GM12878 (cell line): ENCODE measurements around the gene EFCAB7. TPM values are rescaled to one million over a fixed set of nuclear protein-coding genes. Genes with fewer than 3 reads are reported as not detected.

ENCODE experiments used
- ATAC-seq: fragments of 200-7000 bp; cut with Tn5 transposase; 3 replicates; pipeline ENCODE4 v1.9.1; 2020; ENCODE audit warnings: mild to moderate bottlenecking, moderate library complexity
- BruUV-seq: library from RNA; stranded (reverse); fragments of 400-500 nt; replicated peaks from 2 replicates; lab custom pipeline; 2021; lab: Mats Ljungman, UMichigan
- CTCF ChIA-PET: fragments of 300-600 bp; sonication (Branson Sonifier 250); formaldehyde crosslinking; extraction: SDS; loops from one replicate; lab custom pipeline; 2021; ENCODE audit warnings: inconsistent platforms; lab: Yijun Ruan, JAX
- POLR2A ChIA-PET: fragments of 350-600 bp; formaldehyde crosslinking; extraction: SDS; loops from one replicate; lab custom pipeline; 2021; ENCODE audit warnings: inconsistent platforms; lab: Charles Lee
- RAD21 ChIA-PET: fragments of 300-600 bp; sonication (Branson Sonifier 250); formaldehyde crosslinking; loops from one replicate; lab custom pipeline; 2023; ENCODE audit warnings: antibody characterized with exemption; ENCODE audit not compliant: unreplicated experiment; lab: Charles Lee
- SMC1A ChIA-PET: fragments of 300-600 bp; sonication (Branson Sonifier 250); formaldehyde crosslinking; loops from one replicate; lab custom pipeline; 2023; ENCODE audit not compliant: unreplicated experiment, uncharacterized antibody; lab: Charles Lee
- DNase-seq: peaks from one replicate; pipeline ENCODE4 v3.0.0-alpha.2; 2011; ENCODE audit warnings: low read depth, low spot score
- FAIRE-seq: peaks from 3 replicates; lab custom pipeline; 2011; peaks lifted over from hg19 to GRCh38; lab: Jason Lieb, UNC
- H2AFZ ChIP-seq: 2 replicates; pipeline ENCODE4 v1.6.0; 2011; ENCODE audit warnings: low read depth, low read length, control low read depth; ENCODE audit not compliant: control insufficient read depth
- H3K27ac ChIP-seq: 2 replicates; pipeline ENCODE4 v1.5.1; 2011; ENCODE audit warnings: control low read depth; ENCODE audit not compliant: control insufficient read depth, insufficient read depth
- H3K27me3 ChIP-seq, 2 experiments: replicated peaks in 1 of 2; 2 replicates each; pipeline versions ENCODE4 v1.6.0 to v1.6.1; 2011; ENCODE audit warnings: low read length in 1 of 2; ENCODE audit not compliant: control insufficient read depth in 2 of 2, insufficient read depth in 2 of 2
- H3K36me3 ChIP-seq, 2 experiments: 2 replicates each; pipeline ENCODE4 v1.5.1; 2011; ENCODE audit warnings: low read length in 1 of 2; ENCODE audit not compliant: control insufficient read depth in 2 of 2, insufficient read depth in 2 of 2
- H3K4me1 ChIP-seq: 2 replicates; pipeline ENCODE4 v1.6.1; 2011; ENCODE audit warnings: mild to moderate bottlenecking, low read length, moderate library complexity, mixed read lengths; ENCODE audit not compliant: control insufficient read depth, insufficient read depth
- H3K4me2 ChIP-seq: 2 replicates; pipeline ENCODE4 v1.6.0; 2011; ENCODE audit warnings: control low read depth; ENCODE audit not compliant: control insufficient read depth, insufficient read depth
- H3K4me3 ChIP-seq: fragments of 200-600 bp; sonication (generic); 2 replicates; pipeline ENCODE4 v1.5.1; 2016
- H3K79me2 ChIP-seq: 2 replicates; pipeline ENCODE4 v1.6.0; 2011; ENCODE audit warnings: low read length; ENCODE audit not compliant: control insufficient read depth, insufficient read depth
- H3K9ac ChIP-seq: 2 replicates; pipeline ENCODE4 v1.8.0; 2011; ENCODE audit warnings: low read length, control low read depth, mixed read lengths; ENCODE audit not compliant: control insufficient read depth, insufficient read depth
- H3K9me3 ChIP-seq: replicated peaks from 3 replicates; pipeline ENCODE4 v1.5.1; 2011; ENCODE audit warnings: mild to moderate bottlenecking, low read length; ENCODE audit not compliant: control insufficient read depth, insufficient read depth
- H4K20me1 ChIP-seq: 2 replicates; pipeline ENCODE4 v1.6.0; 2011; ENCODE audit not compliant: control insufficient read depth, insufficient read depth
- BRCA1 ChIP-seq: IDR thresholded peaks from 2 replicates; pipeline ENCODE4 v1.6.1; 2011; ENCODE audit warnings: low read depth, low read length, improper control_type of control experiment
- CHD1 ChIP-seq: IDR thresholded peaks from 2 replicates; pipeline ENCODE4 v1.6.1; 2012; ENCODE audit warnings: low read depth, low read length, improper control_type of control experiment
- GATAD2B ChIP-seq: fragments of 450-650 bp; conservative IDR thresholded peaks from 2 replicates; pipeline ENCODE4 v1.6.1; 2017; ENCODE audit warnings: low read depth, mild to moderate bottlenecking, moderate library complexity
- HCFC1 ChIP-seq: fragments of 150-350 bp; IDR thresholded peaks from 2 replicates; pipeline ENCODE4 v1.6.1; 2014; ENCODE audit warnings: low read length
- HDGF ChIP-seq: fragments of 450-650 bp; IDR thresholded peaks from 2 replicates; pipeline ENCODE4 v1.6.1; 2016; ENCODE audit warnings: antibody characterized with exemption
- MEF2A ChIP-seq: IDR thresholded peaks from 2 replicates; pipeline ENCODE4 v1.6.1; 2011; ENCODE audit warnings: low read depth, mild to moderate bottlenecking, low read length, moderate library complexity; ENCODE audit not compliant: insufficient read depth
- MTA2 ChIP-seq: fragments of 450-650 bp; IDR thresholded peaks from 2 replicates; pipeline ENCODE4 v1.6.1; 2016; ENCODE audit warnings: low read depth, mild to moderate bottlenecking, moderate library complexity
- MXI1 ChIP-seq: fragments of 150-350 bp; IDR thresholded peaks from 2 replicates; pipeline ENCODE4 v1.6.1; 2011; ENCODE audit warnings: low read depth, mild to moderate bottlenecking, inconsistent platforms, low read length, improper control_type of control experiment
- PAX5 ChIP-seq: IDR thresholded peaks from 2 replicates; pipeline ENCODE4 v1.6.1; 2011; ENCODE audit warnings: low read depth, low read length, borderline replicate concordance
- POLR2A ChIP-seq: IDR thresholded peaks from 2 replicates; pipeline ENCODE4 v1.6.1; 2011; ENCODE audit warnings: low read depth, mild to moderate bottlenecking, low read length
- RAD21 ChIP-seq: IDR thresholded peaks from 2 replicates; pipeline ENCODE4 v1.6.1; 2011; ENCODE audit warnings: mild to moderate bottlenecking, low read depth, low read length, moderate library complexity; ENCODE audit not compliant: insufficient read depth
- RELA ChIP-seq: fragments of 450-650 bp; IDR thresholded peaks from 2 replicates; pipeline ENCODE4 v1.8.0; 2014; ENCODE audit warnings: borderline replicate concordance; ENCODE audit not compliant: partially characterized antibody
- SMARCA5 ChIP-seq: fragments of 450-650 bp; IDR thresholded peaks from 2 replicates; pipeline ENCODE4 v1.6.1; 2017; ENCODE audit warnings: mild to moderate bottlenecking
- SP1 ChIP-seq: IDR thresholded peaks from one replicate; pipeline ENCODE4 v1.6.1; 2011; ENCODE audit warnings: low read depth, low read length
- SUPT20H ChIP-seq: IDR thresholded peaks from 2 replicates; pipeline ENCODE4 v1.6.1; 2011; ENCODE audit warnings: low read depth, mild to moderate bottlenecking, low read length, moderate library complexity, borderline replicate concordance; ENCODE audit not compliant: control insufficient read depth
- TCF12 ChIP-seq: IDR thresholded peaks from 2 replicates; pipeline ENCODE4 v1.6.1; 2011; ENCODE audit warnings: low read depth, mild to moderate bottlenecking, low read length
- TCF3 ChIP-seq: IDR thresholded peaks from 2 replicates; pipeline ENCODE4 v1.6.1; 2012; ENCODE audit warnings: low read depth, mild to moderate bottlenecking, low read length, borderline replicate concordance; ENCODE audit not compliant: insufficient read depth
- WGBS: methylation state at CpG from one replicate; pipeline ENCODE4 v1.1.6; 2016; ENCODE audit warnings: low lambda C conversion rate; ENCODE audit not compliant: insufficient replicate concordance, insufficient coverage; ENCODE audit errors: missing lambda C conversion rate; 5-methylcytosine and 5-hydroxymethylcytosine counted together
- in situ Hi-C: fragments of 300-500 bp; cut with MboI; formaldehyde crosslinking; loops from 9 replicates; pipeline ENCODE4 v1.14.3; 2018; ENCODE audit warnings: mixed read lengths
- intact Hi-C: fragments of 100-400 bp; cut with micrococcal nuclease; formaldehyde crosslinking; loops from one replicate; pipeline ENCODE4 v1.14.2; 2022; ENCODE audit not compliant: unreplicated experiment
- polyA plus RNA-seq, 11 experiments: library from polyadenylated mRNA; depleted of rRNA in 4 of 11; unstranded in 6 of 11; stranded (reverse) in 5 of 11; fragments of >200 nt; fragmentation: Nextera tagmentation in 4 of 11; fragmentation: Illumina TruSeq in 1 of 11; extraction: Ambion mirVana in 4 of 11; extraction: Trizol in 1 of 11; gene quantifications; 1 replicate in 1 of 11; 2 replicates in 10 of 11; pipeline versions ENCODE4 v1.2.1 to v1.2.3, GENCODE V29; 2011 to 2016; ENCODE audit warnings: inconsistent platforms in 2 of 11, missing spikeins in 2 of 11, low read depth in 1 of 11
- total RNA-seq, 4 experiments: library from RNA; depleted of rRNA in 3 of 4; stranded (reverse); fragments of >200 nt in 3 of 4; fragmentation: Illumina TruSeq in 1 of 4; extraction: Trizol in 1 of 4; gene quantifications; 2 replicates each; pipeline versions ENCODE4 v1.2.1 to v1.2.3, GENCODE V29; 2013 to 2021
- TF ChIP-seq, protein P1 (sequence below): IDR thresholded peaks from 2 replicates; pipeline ENCODE4 v1.6.1; 2012; ENCODE audit warnings: low read depth, low read length, improper control_type of control experiment
- TF ChIP-seq, protein P2 (sequence below): fragments of 450-650 bp; IDR thresholded peaks from 2 replicates; pipeline ENCODE4 v1.6.1; 2017; ENCODE audit warnings: borderline replicate concordance
- TF ChIP-seq, protein P3 (sequence below), 3 experiments: IDR thresholded peaks in 2 of 3; conservative IDR thresholded peaks in 1 of 3; 2 replicates each; pipeline ENCODE4 v1.5.1; 2011; ENCODE audit warnings: low read depth in 3 of 3, low read length in 3 of 3, mild to moderate bottlenecking in 3 of 3, control low read depth in 2 of 3, moderate library complexity in 2 of 3, inconsistent platforms in 1 of 3, mixed read lengths in 1 of 3; ENCODE audit not compliant: control insufficient read depth in 2 of 3, insufficient read depth in 1 of 3; ENCODE audit errors: extremely low read depth in 1 of 3

EFCAB7 gene
- total and polyA plus RNA-seq, 10 of the 15 experiments (the other 5 are each of a cell fraction or from before 2014, with no cell fraction given): 4.4 to 9.8 (median 5.7) TPM

DNA sequence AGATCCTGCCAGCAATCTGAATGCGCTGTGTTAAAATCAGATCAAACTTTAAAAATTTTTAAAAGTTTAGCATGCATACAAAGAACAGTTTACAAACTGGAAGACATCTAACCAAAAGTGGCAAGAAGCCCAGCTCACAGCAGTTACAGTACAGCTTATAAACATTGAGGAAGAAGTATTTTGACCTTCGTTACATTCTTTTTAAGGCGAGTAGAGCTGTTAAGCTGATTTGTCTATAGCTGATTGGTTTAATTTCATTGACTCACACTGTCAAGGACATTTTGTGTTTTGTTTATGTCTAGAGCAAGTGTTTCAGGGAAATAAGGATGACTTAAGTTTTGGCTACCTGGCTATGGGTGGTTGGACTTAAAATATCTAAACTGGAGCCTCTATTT lies 66.8 kb downstream of the EFCAB7 start:
- no peaks in the 10 kb centered on the region for H4K20me1 ChIP-seq
- H3K4me3 ChIP-seq: no peak overlapping the region
- CTCF ChIA-PET: interaction anchor here (1.4 to 4.7 kb wide), 5 partner anchors 14 to 34 kb away, joined by 3 to 29 read pairs (median 4); no protein-coding TSS in a partner anchor
- H3K27ac ChIP-seq: no peak overlapping the region
- ATAC-seq (no peak), DNase-seq (no peak), FAIRE-seq (no peak)
- TF ChIP-seq HDGF: no peak
- no peak for TF ChIP-seq CHD1
- no peak for TF ChIP-seq GATAD2B
- TF ChIP-seq POLR2A: no peak
- TF ChIP-seq, protein P1, sequence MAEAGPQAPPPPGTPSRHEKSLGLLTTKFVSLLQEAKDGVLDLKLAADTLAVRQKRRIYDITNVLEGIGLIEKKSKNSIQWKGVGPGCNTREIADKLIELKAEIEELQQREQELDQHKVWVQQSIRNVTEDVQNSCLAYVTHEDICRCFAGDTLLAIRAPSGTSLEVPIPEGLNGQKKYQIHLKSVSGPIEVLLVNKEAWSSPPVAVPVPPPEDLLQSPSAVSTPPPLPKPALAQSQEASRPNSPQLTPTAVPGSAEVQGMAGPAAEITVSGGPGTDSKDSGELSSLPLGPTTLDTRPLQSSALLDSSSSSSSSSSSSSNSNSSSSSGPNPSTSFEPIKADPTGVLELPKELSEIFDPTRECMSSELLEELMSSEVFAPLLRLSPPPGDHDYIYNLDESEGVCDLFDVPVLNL: no peak
- TF ChIP-seq SUPT20H: no peak
- TF ChIP-seq, protein P2, sequence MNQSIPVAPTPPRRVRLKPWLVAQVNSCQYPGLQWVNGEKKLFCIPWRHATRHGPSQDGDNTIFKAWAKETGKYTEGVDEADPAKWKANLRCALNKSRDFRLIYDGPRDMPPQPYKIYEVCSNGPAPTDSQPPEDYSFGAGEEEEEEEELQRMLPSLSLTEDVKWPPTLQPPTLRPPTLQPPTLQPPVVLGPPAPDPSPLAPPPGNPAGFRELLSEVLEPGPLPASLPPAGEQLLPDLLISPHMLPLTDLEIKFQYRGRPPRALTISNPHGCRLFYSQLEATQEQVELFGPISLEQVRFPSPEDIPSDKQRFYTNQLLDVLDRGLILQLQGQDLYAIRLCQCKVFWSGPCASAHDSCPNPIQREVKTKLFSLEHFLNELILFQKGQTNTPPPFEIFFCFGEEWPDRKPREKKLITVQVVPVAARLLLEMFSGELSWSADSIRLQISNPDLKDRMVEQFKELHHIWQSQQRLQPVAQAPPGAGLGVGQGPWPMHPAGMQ: no peak
- TF ChIP-seq TCF3: no peak
- no peak for TF ChIP-seq PAX5
- no peak for TF ChIP-seq HCFC1
- TF ChIP-seq BRCA1: no peak
- TF ChIP-seq, protein P3, sequence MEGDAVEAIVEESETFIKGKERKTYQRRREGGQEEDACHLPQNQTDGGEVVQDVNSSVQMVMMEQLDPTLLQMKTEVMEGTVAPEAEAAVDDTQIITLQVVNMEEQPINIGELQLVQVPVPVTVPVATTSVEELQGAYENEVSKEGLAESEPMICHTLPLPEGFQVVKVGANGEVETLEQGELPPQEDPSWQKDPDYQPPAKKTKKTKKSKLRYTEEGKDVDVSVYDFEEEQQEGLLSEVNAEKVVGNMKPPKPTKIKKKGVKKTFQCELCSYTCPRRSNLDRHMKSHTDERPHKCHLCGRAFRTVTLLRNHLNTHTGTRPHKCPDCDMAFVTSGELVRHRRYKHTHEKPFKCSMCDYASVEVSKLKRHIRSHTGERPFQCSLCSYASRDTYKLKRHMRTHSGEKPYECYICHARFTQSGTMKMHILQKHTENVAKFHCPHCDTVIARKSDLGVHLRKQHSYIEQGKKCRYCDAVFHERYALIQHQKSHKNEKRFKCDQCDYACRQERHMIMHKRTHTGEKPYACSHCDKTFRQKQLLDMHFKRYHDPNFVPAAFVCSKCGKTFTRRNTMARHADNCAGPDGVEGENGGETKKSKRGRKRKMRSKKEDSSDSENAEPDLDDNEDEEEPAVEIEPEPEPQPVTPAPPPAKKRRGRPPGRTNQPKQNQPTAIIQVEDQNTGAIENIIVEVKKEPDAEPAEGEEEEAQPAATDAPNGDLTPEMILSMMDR (IDR thresholded peaks at IDR 0.05 in 2 of 3, conservative IDR thresholded peaks at IDR 0.05 in 1 of 3; ENCODE audit: control insufficient read depth in 2 of 3, extremely low read depth in 1 of 3, insufficient read depth in 1 of 3, low read depth in 3 of 3, low read length in 3 of 3): no peak
- no peak for TF ChIP-seq SMARCA5
- TF ChIP-seq SP1: no peak
- TF ChIP-seq TCF12: no peak
- no peak for TF ChIP-seq RAD21
- TF ChIP-seq MTA2: no peak
- TF ChIP-seq RELA: no peak
- no peak for TF ChIP-seq MEF2A
- TF ChIP-seq MXI1: no peak
- TF ChIP-seq, all 136 proteins: peak for 0
- intact Hi-C loops (no loop called here), in situ Hi-C loops (no loop called here)
- Histone ChIP-seq H3K4me2 (no peak overlapping the region), H3K79me2 (peaks cover 23% of the 10 kb centered on the region), H3K4me1 (no peaks in the 10 kb centered on the region), H3K9ac (no peak overlapping the region), H2AFZ (no peak overlapping the region), H3K9me3 (no peaks in the 10 kb centered on the region), H3K27me3 (no peaks in the 10 kb centered on the region), H3K36me3 (no peaks in the 10 kb centered on the region)
- RAD21 ChIA-PET: interaction anchor here (1.2 kb wide), 1 partner anchor 20 kb away, joined by 3 read pairs; no protein-coding TSS in a partner anchor
- no TSS peak for BruUV-seq
- SMC1A ChIA-PET: interaction anchor here (0.5 to 2.2 kb wide), 6 partner anchors 9 to 1839 kb away, joined by 3 to 10 read pairs (median 4); no protein-coding TSS in a partner anchor
- POLR2A ChIA-PET: no interaction called here
- 98% methylated on average over 3 of the region's 3 CpGs for WGBS
